HG02870 (cell line): ENCODE data around the gene SPDYC.
"Not testable (repeated sequence)": the region's sequence is repeated elsewhere in the genome, so short reads cannot be mapped to it uniquely, and the experiment has no call there.

Source experiments
- ATAC-seq: cut with Tn5 transposase; IDR thresholded peaks from one replicate; pipeline ENCODE4 v1.9.1; 2021; ENCODE audit warnings: mild to moderate bottlenecking, moderate library complexity; ENCODE audit not compliant: unreplicated experiment

Gene SPDYC

DNA sequence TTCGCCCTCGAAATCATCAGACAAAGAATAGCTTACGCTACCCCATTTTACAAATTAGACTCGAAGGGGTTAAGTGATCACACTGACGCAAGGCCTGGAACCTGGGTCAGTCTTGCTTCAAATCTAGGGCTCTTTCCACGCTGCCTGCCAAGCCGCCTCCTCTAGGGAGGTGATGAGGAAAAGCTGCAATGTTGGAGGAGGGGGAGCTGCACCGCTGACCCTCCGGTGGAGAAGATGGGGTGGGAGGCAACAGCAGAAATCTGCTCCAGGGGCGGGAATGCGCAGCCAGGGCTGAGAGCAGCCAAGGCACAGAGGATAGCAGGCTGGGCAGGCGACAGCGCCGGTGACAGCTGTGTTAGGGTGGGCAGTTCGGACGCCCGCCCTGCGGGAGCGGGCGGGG is 36.3 kb upstream of the SPDYC start:
- ATAC-seq: no peak

DNA sequence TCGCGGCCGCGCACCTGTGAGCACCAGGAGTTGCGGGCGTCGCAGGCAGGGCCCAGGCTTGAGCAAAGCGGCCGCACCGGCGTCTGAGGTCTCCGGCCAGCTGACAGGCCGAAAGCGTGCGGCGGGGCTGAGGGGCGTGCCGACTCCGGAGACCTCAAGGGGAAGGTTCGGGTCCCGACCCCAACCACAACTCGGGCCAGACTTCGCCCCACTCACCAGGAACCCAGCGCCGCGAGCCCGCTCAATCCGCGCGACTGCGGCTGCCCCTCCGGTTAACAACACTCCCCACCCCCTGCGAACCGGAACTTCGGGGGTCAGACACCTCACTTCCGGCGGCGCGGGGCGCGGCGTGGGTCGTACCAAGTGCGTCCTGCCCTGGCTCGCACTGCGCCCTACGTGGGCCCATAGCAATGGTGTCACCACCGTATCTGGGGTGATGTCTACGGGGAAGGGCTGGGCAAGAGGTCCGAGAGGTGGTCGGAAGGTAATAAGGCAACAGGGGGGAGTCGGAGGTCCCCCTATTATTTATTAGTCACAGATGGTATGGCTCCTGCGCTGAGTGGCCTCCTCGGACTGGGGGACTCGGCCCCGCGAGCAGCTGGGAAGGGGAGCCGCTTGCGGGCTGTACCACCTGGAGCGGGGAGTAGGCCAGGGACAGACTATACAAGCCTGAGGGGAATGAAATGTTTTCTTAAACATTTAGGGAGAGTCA is 35.6 kb upstream of the SPDYC start, which contains the start of gene SYVN1:
Gene SYVN1, minus strand, starts transcription at position 280 of the 712 bp plus-strand sequence. CDS start 918 bp downstream, outside the sequence.
- ATAC-seq: peak; percentile 51

DNA sequence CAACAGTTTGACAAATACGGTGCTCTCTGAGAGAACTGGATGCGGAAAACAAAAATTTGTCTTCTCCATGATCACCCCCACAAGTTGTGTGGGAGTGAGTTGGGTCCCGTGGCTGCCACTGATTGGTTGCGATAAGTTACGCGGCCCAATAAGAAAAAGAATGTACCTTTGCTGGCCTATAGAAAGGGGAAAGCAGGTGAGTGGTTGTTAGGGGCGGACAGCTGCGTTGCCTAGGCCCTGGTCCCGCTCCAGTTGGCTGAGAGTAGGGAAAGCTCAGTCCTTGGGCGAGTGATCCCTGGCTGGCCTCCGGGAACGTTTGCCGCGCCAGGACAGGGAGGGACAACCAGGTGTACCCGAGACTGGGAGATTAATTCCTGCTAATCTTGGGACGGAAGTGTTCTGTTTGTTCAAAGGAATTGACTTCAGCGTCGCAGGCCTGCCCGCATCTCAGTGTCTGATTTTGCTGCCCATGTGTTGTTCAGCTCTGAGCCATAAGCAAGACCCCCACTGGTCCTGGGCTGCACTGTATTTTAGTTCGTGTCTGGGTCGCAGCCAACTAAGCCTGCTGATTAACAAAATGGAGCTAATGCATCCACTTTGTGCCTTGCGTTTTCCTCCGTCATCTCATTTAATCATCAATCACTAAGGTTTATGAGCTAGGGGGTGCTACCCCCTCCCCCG is 34.9 kb upstream of the SPDYC start:
- ATAC-seq: peak; percentile 56

DNA sequence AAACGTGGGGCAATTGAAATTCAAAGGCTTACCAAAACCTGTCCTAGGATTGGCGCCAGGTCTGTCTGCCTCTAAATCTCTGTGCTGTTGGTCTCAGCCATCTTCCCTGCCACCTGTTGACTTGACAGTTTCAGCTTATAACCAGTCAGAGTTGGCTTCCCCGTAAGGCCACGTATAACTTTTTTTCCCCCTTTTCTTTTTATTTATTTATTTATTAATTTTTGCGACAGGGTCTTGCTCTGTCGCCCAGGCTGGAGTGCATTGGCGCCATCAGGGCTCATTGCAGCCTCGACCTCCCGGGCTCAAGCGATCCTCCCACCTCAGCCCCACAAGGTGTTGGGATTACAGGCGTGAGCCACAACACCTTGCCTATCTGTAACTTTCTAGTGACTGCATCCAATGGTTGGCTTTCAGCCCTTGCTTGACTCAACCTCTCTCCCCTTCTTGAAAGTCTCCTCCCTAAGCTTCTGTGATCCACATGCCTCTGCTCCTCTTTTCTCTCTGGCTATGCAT is 34.3 kb upstream of the SPDYC start:
- ATAC-seq: no peak

DNA sequence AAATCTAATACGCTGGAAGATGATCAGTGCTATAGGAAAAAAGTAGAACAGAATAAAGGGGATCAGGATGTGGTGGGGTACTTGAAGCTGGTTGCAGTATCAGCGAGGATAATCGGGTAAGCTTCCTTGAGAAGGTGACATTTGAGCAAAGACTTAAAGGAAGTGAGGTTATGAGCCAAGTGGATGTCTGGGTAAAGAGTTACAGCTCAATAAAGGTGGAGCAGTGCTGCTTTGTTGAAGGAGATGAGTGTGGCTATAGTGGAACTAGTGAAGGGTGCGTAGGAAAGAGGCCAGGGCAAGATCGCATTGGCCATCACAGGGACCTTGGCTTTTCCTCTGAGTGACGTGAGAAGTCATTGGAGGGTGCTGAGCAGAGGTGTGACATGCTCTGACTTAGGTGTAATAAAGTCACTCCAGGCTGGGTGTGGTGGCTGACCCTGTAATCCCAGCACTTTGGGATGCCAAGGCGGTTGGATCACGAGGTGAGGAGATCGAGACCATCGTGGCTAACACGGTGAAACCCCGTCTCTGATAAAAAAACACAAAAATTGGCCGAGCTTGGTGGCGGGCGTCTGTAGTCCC is 33.4 kb upstream of the SPDYC start:
- no peak for ATAC-seq

DNA sequence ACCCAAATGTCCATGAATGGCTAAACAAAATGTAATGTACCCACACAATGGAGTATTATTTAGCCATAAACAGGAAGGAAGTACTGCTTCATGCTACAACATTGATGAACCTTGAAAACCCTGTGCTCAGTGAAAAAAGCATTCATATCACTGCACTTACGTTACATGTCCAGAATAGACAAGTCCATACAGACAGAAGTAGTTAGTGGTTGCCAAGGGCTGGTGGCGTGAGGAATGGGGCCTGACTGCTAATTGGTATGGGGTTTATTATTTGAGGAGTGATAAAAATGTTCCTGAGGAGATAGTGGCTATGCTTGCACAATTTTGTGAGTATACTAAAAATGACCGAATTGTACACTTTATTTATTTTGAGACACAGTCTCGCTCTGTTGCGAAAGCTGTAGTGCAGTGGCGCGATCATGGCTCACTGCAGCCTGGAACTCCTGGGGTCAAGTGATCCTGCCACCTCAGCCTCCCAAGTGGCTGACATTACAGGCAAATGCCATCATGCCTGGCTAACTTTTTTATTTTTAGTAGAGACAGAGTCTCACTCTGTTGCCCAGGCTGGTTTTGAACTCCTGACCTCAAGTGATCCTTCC is 28.0 kb upstream of the SPDYC start:
- ATAC-seq: no peak

DNA sequence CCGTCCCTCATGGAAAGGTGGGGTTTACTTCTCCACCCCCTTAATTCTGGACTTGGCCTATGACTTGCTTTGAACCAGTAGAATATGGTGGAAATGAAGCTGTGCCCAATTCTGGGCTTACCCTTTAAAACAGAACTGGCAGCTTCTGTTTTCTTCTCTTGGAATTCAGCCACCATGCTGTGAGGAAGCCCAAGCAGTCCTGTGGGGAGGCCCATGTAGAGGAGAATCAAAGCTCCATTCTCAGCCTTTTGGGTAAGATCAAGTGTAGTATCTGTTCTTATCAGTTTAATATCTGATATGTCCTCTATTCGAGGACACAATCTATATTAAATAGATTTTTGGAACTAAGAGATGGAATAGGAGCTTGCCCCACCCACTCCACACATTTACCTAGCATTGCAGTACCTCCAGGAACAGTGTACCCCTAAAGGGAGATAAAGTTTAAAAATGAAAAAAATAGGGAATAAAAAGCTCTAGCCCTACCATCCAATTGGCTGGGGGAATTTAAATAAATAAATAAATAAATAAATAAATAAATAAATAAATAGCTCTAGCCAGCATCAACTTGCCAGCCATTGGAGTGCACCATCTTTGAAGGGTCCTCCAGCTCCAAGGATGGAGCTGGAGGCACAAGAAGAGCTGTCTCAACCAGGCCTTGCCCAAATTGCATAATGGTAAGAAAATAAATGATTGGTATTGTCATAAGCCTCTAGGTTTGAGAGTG is 22.5 kb upstream of the SPDYC start:
- ATAC-seq: no peak

DNA sequence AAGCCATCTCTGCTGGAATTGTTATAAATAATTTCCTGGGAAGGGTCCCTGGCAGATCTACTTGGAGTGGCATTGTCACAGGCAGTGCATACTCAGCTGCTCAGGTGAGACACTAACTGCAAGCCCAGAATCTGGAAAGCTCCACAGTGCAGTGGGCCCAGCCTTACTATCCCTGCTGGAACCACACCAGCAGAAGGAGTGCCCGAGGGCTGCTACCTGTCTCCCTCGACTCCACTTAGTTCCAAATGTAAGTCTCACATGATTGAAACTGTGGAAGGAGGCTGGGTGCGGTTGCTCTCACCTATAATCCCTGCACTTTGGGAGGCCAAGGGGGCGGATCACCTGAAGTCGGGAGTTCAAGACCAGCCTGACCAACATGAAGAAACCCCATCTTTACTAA is 21.4 kb upstream of the SPDYC start:
- ATAC-seq: no peak

DNA sequence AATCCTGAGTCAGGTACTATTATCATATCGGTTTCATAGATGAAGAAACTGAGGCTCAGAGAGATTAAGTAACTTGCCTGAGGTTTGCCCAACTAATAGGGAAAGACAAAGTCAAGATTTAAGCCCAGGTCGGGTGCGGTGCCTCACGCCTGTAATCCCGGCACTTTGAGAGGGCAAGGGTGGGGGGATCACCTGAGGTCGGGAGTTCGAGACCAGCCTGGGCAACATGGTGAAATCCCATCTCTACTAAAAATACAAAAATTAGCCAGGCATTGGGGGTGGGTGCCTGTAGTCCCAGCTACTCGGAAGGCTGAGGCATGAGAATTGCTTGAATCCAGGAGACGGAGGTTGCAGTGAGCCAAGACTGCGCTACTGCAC is 19.9 kb upstream of the SPDYC start:
- not testable (repeated sequence) for ATAC-seq

DNA sequence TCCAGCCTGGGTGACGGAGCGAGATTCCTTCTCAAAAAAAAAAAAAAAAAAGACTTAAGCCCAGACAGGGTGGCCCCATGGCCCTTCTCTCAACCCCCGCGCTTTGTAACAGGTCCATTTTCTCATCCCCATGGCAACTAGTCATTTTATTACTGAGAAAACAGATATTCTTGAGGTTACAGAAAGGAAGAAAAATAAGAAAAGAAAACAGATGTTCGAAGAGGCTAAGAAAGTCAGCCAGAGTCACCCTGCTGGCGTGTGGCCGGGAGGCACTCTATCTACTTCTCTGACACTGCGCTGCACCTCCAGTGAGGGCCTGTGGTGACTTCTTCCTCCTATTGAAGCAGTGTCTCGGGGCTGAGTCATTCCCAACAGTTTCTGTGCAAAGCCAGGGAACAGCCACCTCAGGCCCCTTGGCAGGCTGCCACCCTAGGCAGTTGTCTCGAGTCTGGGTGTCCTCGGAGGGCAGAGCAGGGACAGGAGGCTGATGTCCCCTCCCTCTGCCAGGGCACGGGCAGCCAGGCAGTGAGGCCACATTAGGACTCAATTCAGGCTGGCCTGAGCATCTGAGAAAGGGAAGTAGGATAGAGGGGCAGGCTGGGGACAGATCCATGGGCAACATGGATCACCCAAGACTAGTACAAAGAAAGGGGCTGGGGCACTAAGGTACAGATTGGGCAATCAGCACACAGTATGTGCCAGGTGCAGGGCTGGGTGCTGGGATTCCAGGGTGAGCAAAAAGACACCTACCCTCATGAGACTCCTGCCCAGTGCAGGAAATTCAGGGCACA is 19.3 kb upstream of the SPDYC start:
- ATAC-seq: no peak

DNA sequence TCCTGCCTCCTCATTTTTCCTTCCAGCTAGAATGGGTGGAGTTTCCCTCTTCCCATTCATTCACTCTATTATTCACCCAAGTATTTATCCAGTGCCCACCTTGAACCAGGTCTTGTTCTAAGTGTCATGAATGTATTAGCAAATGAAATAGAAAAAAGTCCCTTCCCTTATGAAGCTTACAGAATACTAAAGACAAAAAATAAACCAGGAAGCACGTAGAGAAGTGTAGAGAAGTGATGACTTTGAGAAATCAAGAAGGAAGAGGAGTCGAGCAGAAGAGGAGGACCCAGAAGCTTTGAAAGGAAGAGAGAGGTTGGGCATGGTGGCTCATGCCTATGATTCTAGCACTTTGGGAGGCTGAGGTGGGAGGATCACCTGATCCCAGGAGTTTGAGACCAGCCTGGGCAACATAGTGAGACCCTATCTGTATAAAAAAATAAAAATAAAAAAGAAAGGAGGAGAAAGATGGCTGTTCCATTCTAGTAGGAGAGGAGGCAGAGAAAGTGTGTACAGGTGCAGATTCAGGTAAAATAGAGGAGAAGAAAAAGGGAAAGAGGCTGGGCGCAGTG is 18.6 kb upstream of the SPDYC start:
- ATAC-seq: no peak

DNA sequence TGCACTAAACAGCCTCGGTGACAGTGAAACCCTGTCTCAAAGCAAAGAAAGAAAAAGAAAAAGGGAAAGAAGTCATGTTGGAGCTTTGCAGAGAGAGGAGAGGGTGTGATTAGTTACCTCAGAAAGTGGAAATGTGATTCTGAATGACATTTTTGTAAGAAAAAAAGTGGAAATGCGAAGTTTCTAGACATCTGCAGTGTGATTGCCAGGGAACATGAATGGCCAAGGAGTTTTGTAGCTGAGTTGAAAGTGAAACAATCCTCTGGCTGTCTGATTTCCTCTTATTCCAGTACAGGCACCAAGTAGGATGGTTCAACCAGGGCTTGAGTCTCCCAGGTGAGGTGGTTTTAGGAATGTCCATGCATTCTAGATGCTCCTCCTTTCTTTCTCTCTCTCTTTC is 17.9 kb upstream of the SPDYC start:
- ATAC-seq: no peak

DNA sequence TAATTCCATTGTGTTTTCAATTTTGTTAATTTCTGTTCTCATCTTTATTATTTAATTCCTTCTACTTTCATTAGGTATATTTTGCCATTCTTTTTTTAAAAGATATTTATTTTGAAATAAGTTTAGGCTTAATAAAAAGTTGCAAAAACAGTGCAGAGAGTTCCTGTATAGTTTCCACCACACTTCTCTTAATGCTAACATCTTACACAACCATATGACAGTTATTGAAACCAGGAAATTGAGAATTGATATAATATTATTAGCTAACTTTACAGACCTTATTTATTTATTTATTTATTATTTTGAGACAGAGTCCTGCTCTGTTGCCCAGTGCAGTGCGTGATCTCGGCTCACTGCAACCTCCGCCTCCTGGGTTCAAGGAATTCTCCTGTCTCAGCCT is 13.8 kb upstream of the SPDYC start:
- no peak for ATAC-seq

DNA sequence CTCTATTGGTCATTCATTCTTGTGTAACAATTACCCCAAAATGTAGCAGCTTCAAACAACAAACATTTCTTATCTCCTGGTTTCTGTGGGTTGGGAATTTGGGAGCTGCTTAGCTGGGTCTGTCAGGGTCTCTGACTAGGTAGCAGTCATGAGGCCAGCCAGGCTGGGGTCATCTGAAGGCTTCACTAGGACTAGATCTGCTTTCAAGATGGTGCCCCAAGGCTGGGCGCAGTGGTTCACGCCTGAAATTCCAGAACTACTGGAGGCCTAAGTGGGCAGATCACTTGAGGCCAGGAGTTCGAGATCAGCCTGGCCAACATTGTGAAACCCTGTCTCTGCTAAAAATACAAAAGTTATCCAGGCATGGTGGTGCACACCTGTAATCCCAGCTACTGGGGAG is 13.1 kb upstream of the SPDYC start:
- ATAC-seq: no peak

DNA sequence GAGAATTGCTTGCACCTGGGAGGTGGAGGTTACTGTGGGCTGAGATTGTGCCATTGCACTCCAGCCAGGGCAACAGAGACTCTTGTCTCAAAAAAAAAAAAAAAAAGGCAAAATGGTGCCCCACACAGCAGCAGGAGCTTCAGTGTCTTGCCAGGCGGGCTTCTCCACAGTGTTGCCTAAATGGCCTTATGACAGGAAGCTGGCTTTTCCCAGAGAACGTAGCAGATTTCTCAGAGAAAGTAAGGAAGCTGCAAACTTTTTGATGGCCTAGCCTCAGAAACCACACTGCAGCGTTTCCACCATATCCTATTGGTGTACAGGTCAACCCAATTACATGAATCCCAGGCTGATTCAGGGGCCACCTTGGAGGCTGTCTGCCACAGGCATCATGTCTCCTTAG is 12.7 kb upstream of the SPDYC start:
- ATAC-seq: no peak

DNA sequence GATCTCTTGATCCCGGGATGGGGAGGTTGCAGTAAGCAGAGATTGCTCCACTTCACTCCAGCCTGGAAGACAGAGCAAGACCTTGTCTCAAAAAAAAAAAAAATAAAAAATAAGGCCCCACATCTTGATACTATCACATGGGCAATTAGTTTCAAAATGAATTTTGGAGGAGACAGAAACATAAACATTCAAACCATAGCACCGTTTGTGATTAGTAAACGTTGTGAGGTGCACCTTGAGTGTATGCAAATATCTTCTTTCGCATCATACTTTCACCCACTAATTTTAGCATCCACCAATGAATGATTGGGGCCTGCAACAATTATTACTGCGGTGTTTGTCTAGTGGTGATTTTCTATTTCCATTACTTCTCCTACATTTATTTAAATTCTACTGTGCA is 11.0 kb upstream of the SPDYC start:
- ATAC-seq: no peak

DNA sequence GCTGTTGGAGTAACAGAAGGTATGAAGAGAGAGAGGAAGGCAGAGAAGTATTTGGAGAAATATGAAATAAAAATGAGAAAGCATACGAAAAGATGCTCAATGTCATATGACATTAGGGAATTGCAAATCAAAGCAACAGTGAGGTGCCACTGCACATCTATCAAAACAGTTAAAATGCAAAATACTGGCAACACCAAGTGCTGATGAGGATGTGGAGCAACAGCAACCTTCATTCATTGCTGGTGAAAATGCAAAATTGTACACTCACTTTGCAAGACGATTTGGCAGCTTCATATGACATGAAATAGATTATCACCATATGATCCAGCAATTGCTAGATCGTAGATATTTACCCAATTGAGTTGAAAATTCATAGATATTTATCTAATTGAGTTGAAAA is 9.4 kb upstream of the SPDYC start:
- no peak for ATAC-seq

DNA sequence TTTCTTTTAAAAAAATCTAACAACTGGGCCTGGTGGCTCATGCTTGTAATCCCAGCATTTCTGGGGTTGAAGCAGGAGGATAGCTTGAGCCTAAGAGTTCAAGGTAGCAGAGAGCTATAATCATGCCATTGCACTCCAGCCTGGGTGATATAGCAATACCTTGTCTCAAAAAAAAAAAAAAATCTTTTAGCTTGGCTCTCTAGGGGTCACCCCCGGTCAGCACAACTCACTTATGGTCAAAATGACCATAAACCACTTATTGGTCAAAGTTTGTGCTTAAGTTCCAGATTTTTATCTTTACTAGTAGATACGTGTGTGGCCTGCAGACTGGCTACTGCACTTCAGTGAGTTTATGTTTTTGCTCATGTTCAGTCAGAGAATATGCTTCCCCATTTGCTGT is 6.3 kb upstream of the SPDYC start:
- no peak for ATAC-seq

DNA sequence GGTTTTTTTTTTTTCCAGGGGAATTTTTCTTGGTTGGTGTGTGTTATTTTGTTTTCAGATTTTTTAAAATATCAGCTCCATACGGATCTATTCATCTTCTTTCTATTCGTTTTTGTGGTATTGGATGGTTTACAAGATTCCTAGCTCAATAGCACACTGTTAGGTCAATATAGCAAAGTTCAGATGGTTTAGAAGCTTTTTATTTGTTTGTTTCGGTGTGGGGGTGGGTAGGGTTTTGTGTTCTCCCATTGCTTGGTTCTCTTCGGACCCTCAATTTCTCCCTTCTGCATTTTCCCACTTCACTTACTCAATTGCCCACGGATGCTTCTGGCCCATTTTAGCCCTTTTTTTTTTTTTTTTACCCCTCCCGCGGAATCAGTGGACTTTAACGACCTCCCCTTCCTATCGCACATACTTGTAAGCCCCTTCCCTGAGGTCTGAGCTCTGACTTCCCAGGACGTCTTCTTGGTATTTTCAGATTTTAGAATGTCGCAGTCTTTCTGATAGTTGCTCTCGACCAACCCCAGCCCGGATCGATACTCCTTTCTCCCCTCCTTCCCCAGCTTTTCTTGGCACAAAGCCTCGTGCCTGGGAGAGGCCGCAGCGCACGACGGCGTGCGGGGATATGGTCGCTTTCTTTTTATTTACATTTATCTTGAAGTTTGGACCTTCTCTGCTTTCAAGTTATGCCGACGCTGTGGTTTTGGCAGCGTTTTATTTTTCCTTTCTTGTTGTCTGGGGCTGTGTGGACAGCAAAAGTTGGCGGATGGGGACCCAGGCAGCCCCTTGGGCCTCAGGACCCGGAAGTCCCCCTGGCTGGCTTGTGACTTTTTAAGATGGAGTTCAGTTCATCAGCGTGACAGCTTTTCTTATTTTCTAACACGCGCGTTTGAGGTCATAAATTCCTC is 4.4 kb upstream of the SPDYC start:
- ATAC-seq: no peak
